Loucy (cell line): ENCODE results near the gene TMEM114.

Experiments
- H2AFZ ChIP-seq: fragments of 200-600 bp; sonication (generic); 2 replicates; pipeline ENCODE4 v1.6.0; 2016; ENCODE audit warnings: antibody characterized with exemption, mild to moderate bottlenecking, low read length, moderate library complexity
- H3F3A ChIP-seq: fragments of 200-600 bp; 2 replicates; pipeline ENCODE4 v1.6.0; 2016; ENCODE audit warnings: antibody characterized with exemption, low read depth, mild to moderate bottlenecking
- H3K27me3 ChIP-seq: fragments of 200-600 bp; sonication (generic); 2 replicates; pipeline ENCODE4 v1.6.1; 2014; ENCODE audit warnings: low read length, mild to moderate bottlenecking; ENCODE audit not compliant: insufficient read depth, poor library complexity, severe bottlenecking
- H3K36me3 ChIP-seq: fragments of 200-600 bp; sonication (generic); 2 replicates; pipeline ENCODE4 v1.6.1; 2016; ENCODE audit warnings: low read length; ENCODE audit not compliant: insufficient read depth
- H3K4me1 ChIP-seq: fragments of 200-600 bp; sonication (generic); 2 replicates; pipeline ENCODE4 v1.5.1; 2014; ENCODE audit warnings: low read length, mild to moderate bottlenecking; ENCODE audit not compliant: insufficient read depth, poor library complexity, severe bottlenecking
- H3K4me2 ChIP-seq: fragments of 200-600 bp; sonication (generic); 2 replicates; pipeline ENCODE4 v1.6.0; 2014; ENCODE audit warnings: antibody characterized with exemption, low read length, low read depth, mild to moderate bottlenecking; ENCODE audit not compliant: poor library complexity, severe bottlenecking
- H3K4me3 ChIP-seq: fragments of 200-600 bp; sonication (generic); 2 replicates; pipeline ENCODE4 v1.5.1; 2014; ENCODE audit warnings: low read length, mild to moderate bottlenecking, mixed read lengths; ENCODE audit not compliant: poor library complexity, severe bottlenecking
- H3K79me2 ChIP-seq: fragments of 200-600 bp; sonication (generic); 2 replicates; pipeline ENCODE4 v1.6.1; 2014; ENCODE audit warnings: low read length; ENCODE audit not compliant: insufficient read depth
- H3K9ac ChIP-seq: fragments of 200-600 bp; sonication (generic); 2 replicates; pipeline ENCODE4 v1.6.0; 2014; ENCODE audit warnings: mild to moderate bottlenecking, low read depth, low read length, moderate library complexity; ENCODE audit not compliant: poor library complexity, severe bottlenecking
- H3K9me2 ChIP-seq: fragments of 200-600 bp; sonication (generic); replicated peaks from 2 replicates; pipeline ENCODE4 v1.6.1; 2016; ENCODE audit warnings: low read depth, low read length, mixed read lengths
- H3K9me3 ChIP-seq: fragments of 200-600 bp; sonication (generic); 2 replicates; pipeline ENCODE4 v1.6.1; 2014; ENCODE audit warnings: mild to moderate bottlenecking, antibody characterized with exemption, low read length, low read depth; ENCODE audit not compliant: insufficient read depth
- H4K20me1 ChIP-seq: fragments of 200-600 bp; sonication (generic); 2 replicates; pipeline ENCODE4 v1.6.0; 2014; ENCODE audit warnings: antibody characterized with exemption, low read length, mild to moderate bottlenecking; ENCODE audit not compliant: insufficient read depth, poor library complexity, severe bottlenecking
- CTCF ChIP-seq: fragments of 200-600 bp; sonication (generic); conservative IDR thresholded peaks from 2 replicates; pipeline ENCODE4 v1.5.1; 2014; ENCODE audit warnings: mild to moderate bottlenecking, antibody characterized with exemption, low read length
- EZH2phosphoT487 ChIP-seq: fragments of 200-600 bp; IDR thresholded peaks from 2 replicates; pipeline ENCODE4 v1.6.1; 2018; ENCODE audit warnings: antibody characterized with exemption, mild to moderate bottlenecking, moderate library complexity, borderline replicate concordance

Gene TMEM114

GRCh38 chr16:8552487-8553221, 37.7 kb downstream of the TMEM114 start:
- H3K4me1 ChIP-seq = no peaks in the 10 kb centered on the region
- H3F3A ChIP-seq = no peaks in the 10 kb centered on the region
- no peaks in the 10 kb centered on the region for H3K9me3 ChIP-seq
- H3K79me2 ChIP-seq = no peaks in the 10 kb centered on the region
- H4K20me1 ChIP-seq = no peaks in the 10 kb centered on the region
- H3K27me3 ChIP-seq = no peaks in the 10 kb centered on the region
- no peaks in the 10 kb centered on the region for H3K36me3 ChIP-seq
- H3K9ac ChIP-seq = no peak overlapping the region
- TF ChIP-seq EZH2phosphoT487 (no peak), CTCF (no peak)
- H2AFZ ChIP-seq = no peak overlapping the region
- no peak overlapping the region for H3K4me3 ChIP-seq
- no peak overlapping the region for H3K4me2 ChIP-seq
- no peaks in the 10 kb centered on the region for H3K9me2 ChIP-seq

GRCh38 chr16:8551388-8552332, 38.7 kb downstream of the TMEM114 start:
- H3K79me2 ChIP-seq = no peaks in the 10 kb centered on the region
- H3K4me2 ChIP-seq = no peak overlapping the region
- no peak overlapping the region for H2AFZ ChIP-seq
- no peaks in the 10 kb centered on the region for H3K4me1 ChIP-seq
- no peaks in the 10 kb centered on the region for H3K9me3 ChIP-seq
- H3K27me3 ChIP-seq = no peaks in the 10 kb centered on the region
- no peaks in the 10 kb centered on the region for H3K9me2 ChIP-seq
- H3K36me3 ChIP-seq = no peaks in the 10 kb centered on the region
- no peak overlapping the region for H3K9ac ChIP-seq
- H4K20me1 ChIP-seq = no peaks in the 10 kb centered on the region
- no peak overlapping the region for H3K4me3 ChIP-seq
- TF ChIP-seq CTCF (no peak), EZH2phosphoT487 (no peak)
- H3F3A ChIP-seq = no peaks in the 10 kb centered on the region

GRCh38 chr16:8550728-8551387, 39.5 kb downstream of the TMEM114 start:
- H3F3A ChIP-seq = no peaks in the 10 kb centered on the region
- H3K4me1 ChIP-seq = no peaks in the 10 kb centered on the region
- no peak overlapping the region for H2AFZ ChIP-seq
- no peaks in the 10 kb centered on the region for H4K20me1 ChIP-seq
- no peaks in the 10 kb centered on the region for H3K9me2 ChIP-seq
- H3K4me3 ChIP-seq = no peak overlapping the region
- H3K79me2 ChIP-seq = no peaks in the 10 kb centered on the region
- H3K9me3 ChIP-seq = no peaks in the 10 kb centered on the region
- H3K36me3 ChIP-seq = no peaks in the 10 kb centered on the region
- H3K9ac ChIP-seq = no peak overlapping the region
- no peaks in the 10 kb centered on the region for H3K27me3 ChIP-seq
- H3K4me2 ChIP-seq = no peak overlapping the region
- TF ChIP-seq CTCF (no peak), EZH2phosphoT487 (no peak)
